HCT116 (cell line): ENCODE results near the gene GRIN1. TPM values are rescaled to one million over a fixed set of nuclear protein-coding genes. Genes with fewer than 3 reads are reported as not detected.

Source experiments
- ATAC-seq: fragments of 200-7000 bp; cut with Tn5 transposase; 2 replicates; pipeline ENCODE4 v1.9.1; 2020; ENCODE audit warnings: mild to moderate bottlenecking, moderate library complexity
- BruUV-seq: library from RNA; stranded (reverse); fragments of 400-500 nt; replicated peaks from 2 replicates; lab custom pipeline; 2021; lab: Mats Ljungman, UMichigan
- CTCF ChIA-PET: fragments of 300-600 bp; sonication (Branson Sonifier 250); formaldehyde crosslinking; loops from one replicate; lab custom pipeline; 2021; ENCODE audit warnings: antibody characterized with exemption; lab: Charles Lee
- POLR2A ChIA-PET: fragments of 300-600, 350-600 bp; sonication (Branson Sonifier 250); formaldehyde crosslinking; loops from one replicate; lab custom pipeline; 2021; ENCODE audit warnings: antibody characterized with exemption; lab: Charles Lee
- RAD21 ChIA-PET, 2 experiments: fragments of 300-600 bp; sonication (Branson Sonifier 250); formaldehyde crosslinking; loops; one replicate each; lab custom pipeline; 2023; ENCODE audit warnings: low total read pairs in 2 of 2; ENCODE audit not compliant: uncharacterized antibody in 2 of 2, unreplicated experiment in 2 of 2, low non-redundant PET in 1 of 2; lab: Charles Lee
- DNase-seq: peaks from one replicate; pipeline ENCODE4 v3.0.0-alpha.2; 2010; ENCODE audit warnings: low read depth, low spot score
- H2AFZ ChIP-seq: fragments of 200-600 bp; shearing (Covaris generic), sonication (generic); 2 replicates; pipeline ENCODE4 v1.6.1; 2017; ENCODE audit warnings: low read depth, mixed run types, mixed read lengths, antibody characterized with exemption, low read length; ENCODE audit not compliant: poor library complexity, severe bottlenecking
- H3K27ac ChIP-seq: 2 replicates; pipeline ENCODE4 v1.5.1; 2012; ENCODE audit warnings: low read depth, low read length
- H3K27me3 ChIP-seq: fragments of 200-600 bp; sonication (generic); 2 replicates; pipeline ENCODE4 v1.6.1; 2016; ENCODE audit warnings: mixed run types, low read length, mixed read lengths; ENCODE audit not compliant: insufficient read depth
- H3K36me3 ChIP-seq, 2 experiments: fragments of 200-500 bp in 1 of 2; fragments of 200-600 bp in 1 of 2; sonication (Bioruptor generic) in 1 of 2; sonication (generic) in 1 of 2; 2 replicates each; pipeline versions ENCODE4 v1.5.1 to v1.6.1; 2014 to 2016; ENCODE audit warnings: low read length in 2 of 2, inconsistent platforms in 1 of 2, mixed read lengths in 1 of 2, mixed run types in 1 of 2; ENCODE audit not compliant: insufficient read depth in 2 of 2, control insufficient read depth in 1 of 2
- H3K4me1 ChIP-seq, 2 experiments: fragments of 200-600 bp in 1 of 2; sonication (generic) in 1 of 2; 2 replicates each; pipeline versions ENCODE4 v1.5.1 to v1.6.1; 2012 to 2017; ENCODE audit warnings: low read length in 2 of 2, inconsistent platforms in 1 of 2, mild to moderate bottlenecking in 1 of 2, mixed read lengths in 1 of 2, mixed run types in 1 of 2, moderate library complexity in 1 of 2; ENCODE audit not compliant: insufficient read depth in 2 of 2, control insufficient read depth in 1 of 2
- H3K4me2 ChIP-seq: fragments of 200-600 bp; sonication (generic); 2 replicates; pipeline ENCODE4 v1.6.1; 2017; ENCODE audit warnings: mixed run types, low read length, mixed read lengths
- H3K4me3 ChIP-seq, 2 experiments: fragments of 200-600 bp in 1 of 2; sonication (generic) in 1 of 2; replicated peaks in 1 of 2; 2 replicates each; pipeline ENCODE4 v1.5.1; 2011 to 2016; ENCODE audit warnings: low read length in 2 of 2, control low read depth in 1 of 2, low read depth in 1 of 2, mild to moderate bottlenecking in 1 of 2, mixed read lengths in 1 of 2, mixed run types in 1 of 2
- H3K79me2 ChIP-seq: fragments of 200-600 bp; sonication (generic); 2 replicates; pipeline ENCODE4 v1.6.1; 2017; ENCODE audit warnings: mild to moderate bottlenecking, mixed run types, low read length, moderate library complexity, mixed read lengths; ENCODE audit not compliant: insufficient read depth
- H3K9ac ChIP-seq: fragments of 200-600 bp; sonication (generic); 2 replicates; pipeline ENCODE4 v1.6.1; 2016; ENCODE audit warnings: low read length, mixed read lengths
- H3K9me2 ChIP-seq: fragments of 200-600 bp; sonication (generic), shearing (Covaris generic); 2 replicates; pipeline ENCODE4 v1.6.1; 2017; ENCODE audit warnings: mixed run types, mild to moderate bottlenecking, moderate library complexity; ENCODE audit not compliant: insufficient read depth
- H3K9me3 ChIP-seq, 2 experiments: fragments of 200-500 bp in 1 of 2; fragments of 200-600 bp in 1 of 2; sonication (Bioruptor generic) in 1 of 2; sonication (generic) in 1 of 2; 2 replicates each; pipeline ENCODE4 v1.6.1; 2014 to 2017; ENCODE audit warnings: low read length in 2 of 2, mixed read lengths in 2 of 2, inconsistent platforms in 1 of 2, low read depth in 1 of 2, mild to moderate bottlenecking in 1 of 2, mixed run types in 1 of 2, moderate library complexity in 1 of 2; ENCODE audit not compliant: control insufficient read depth in 1 of 2, insufficient read depth in 1 of 2
- H4K20me1 ChIP-seq: fragments of 200-600 bp; sonication (generic), shearing (Covaris generic); 2 replicates; pipeline ENCODE4 v1.6.1; 2017; ENCODE audit warnings: mixed run types, mild to moderate bottlenecking, moderate library complexity; ENCODE audit not compliant: insufficient read depth
- EZH2 ChIP-seq: fragments of 200-600 bp; sonication (generic); IDR thresholded peaks from 2 replicates; pipeline ENCODE4 v1.6.1; 2017; ENCODE audit warnings: antibody characterized with exemption, mixed run types
- JUND ChIP-seq: IDR thresholded peaks from 2 replicates; pipeline ENCODE4 v1.6.1; 2012
- POLR2AphosphoS5 ChIP-seq: IDR thresholded peaks from 2 replicates; pipeline ENCODE4 v1.6.1; 2011; ENCODE audit warnings: mild to moderate bottlenecking, low read depth, low read length, moderate library complexity
- SIN3A ChIP-seq: IDR thresholded peaks from 2 replicates; pipeline ENCODE4 v1.6.1; 2012; ENCODE audit warnings: low read depth
- TCF7L2 ChIP-seq: IDR thresholded peaks from 2 replicates; pipeline ENCODE4 v1.7.0; 2011; ENCODE audit warnings: borderline replicate concordance, inconsistent platforms; ENCODE audit not compliant: insufficient read depth, insufficient read length; ENCODE audit errors: extremely low read depth
- ZFX ChIP-seq: fragments of 450-650 bp; IDR thresholded peaks from 2 replicates; pipeline ENCODE4 v1.6.1; 2017
- intact Hi-C: fragments of 100-400 bp; cut with micrococcal nuclease; formaldehyde crosslinking; loops from 2 replicates; pipeline ENCODE4 v1.10.0; 2022
- total RNA-seq: library from RNA; stranded (reverse); gene quantifications from one replicate; pipeline ENCODE4 v1.2.1, GENCODE V29; 2021; ENCODE audit not compliant: unreplicated experiment
- TF ChIP-seq, protein P1 (sequence below): IDR thresholded peaks from 2 replicates; pipeline ENCODE4 v1.6.1; 2012
- TF ChIP-seq, protein P2 (sequence below), 3 experiments: fragments of 200-600 bp in 1 of 3; sonication (generic) in 1 of 3; IDR thresholded peaks in 2 of 3; conservative IDR thresholded peaks in 1 of 3; 2 replicates each; pipeline ENCODE4 v1.5.1; 2012 to 2017; ENCODE audit warnings: low read depth in 2 of 3, low read length in 2 of 3, antibody characterized with exemption in 1 of 3, borderline replicate concordance in 1 of 3, control low read depth in 1 of 3, mild to moderate bottlenecking in 1 of 3, mixed read lengths in 1 of 3, mixed run types in 1 of 3, moderate library complexity in 1 of 3; ENCODE audit not compliant: insufficient read depth in 1 of 3
- TF ChIP-seq, protein P3 (sequence below): IDR thresholded peaks from 2 replicates; pipeline ENCODE4 v1.6.1; 2011; ENCODE audit warnings: mild to moderate bottlenecking, low read length, moderate library complexity; ENCODE audit not compliant: insufficient replicate concordance; ENCODE audit errors: extremely low read depth
- TF ChIP-seq, protein P4 (sequence below): IDR thresholded peaks from 2 replicates; pipeline ENCODE4 v1.6.1; 2012; ENCODE audit warnings: low read depth

The GRIN1 gene
- total RNA-seq, 1 experiment from 2014 or later: 23.1 TPM

DNA sequence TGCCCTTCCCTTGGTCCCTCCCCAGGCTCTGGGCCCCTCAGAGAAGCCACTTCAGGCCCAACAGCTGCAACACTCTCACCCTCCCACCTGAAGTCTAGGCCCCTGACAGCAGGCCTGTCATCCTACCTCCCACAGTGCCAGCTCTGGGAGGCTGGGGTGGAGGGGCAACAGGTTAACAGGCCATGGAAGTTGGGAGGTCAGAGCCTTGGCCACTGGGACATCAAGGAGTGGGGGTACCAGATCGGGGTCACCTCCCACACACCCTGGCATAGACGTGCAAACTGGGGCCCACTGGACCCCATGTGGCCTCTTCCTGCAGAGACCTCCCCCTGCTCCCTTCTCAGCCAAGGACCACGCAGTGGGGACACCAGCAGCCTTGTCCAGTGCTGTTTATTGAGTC, 52.3 kb downstream of the GRIN1 start (continued):
- TF ChIP-seq, protein P1, sequence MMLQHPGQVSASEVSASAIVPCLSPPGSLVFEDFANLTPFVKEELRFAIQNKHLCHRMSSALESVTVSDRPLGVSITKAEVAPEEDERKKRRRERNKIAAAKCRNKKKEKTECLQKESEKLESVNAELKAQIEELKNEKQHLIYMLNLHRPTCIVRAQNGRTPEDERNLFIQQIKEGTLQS: no peak
- TF ChIP-seq JUND: no peak

DNA sequence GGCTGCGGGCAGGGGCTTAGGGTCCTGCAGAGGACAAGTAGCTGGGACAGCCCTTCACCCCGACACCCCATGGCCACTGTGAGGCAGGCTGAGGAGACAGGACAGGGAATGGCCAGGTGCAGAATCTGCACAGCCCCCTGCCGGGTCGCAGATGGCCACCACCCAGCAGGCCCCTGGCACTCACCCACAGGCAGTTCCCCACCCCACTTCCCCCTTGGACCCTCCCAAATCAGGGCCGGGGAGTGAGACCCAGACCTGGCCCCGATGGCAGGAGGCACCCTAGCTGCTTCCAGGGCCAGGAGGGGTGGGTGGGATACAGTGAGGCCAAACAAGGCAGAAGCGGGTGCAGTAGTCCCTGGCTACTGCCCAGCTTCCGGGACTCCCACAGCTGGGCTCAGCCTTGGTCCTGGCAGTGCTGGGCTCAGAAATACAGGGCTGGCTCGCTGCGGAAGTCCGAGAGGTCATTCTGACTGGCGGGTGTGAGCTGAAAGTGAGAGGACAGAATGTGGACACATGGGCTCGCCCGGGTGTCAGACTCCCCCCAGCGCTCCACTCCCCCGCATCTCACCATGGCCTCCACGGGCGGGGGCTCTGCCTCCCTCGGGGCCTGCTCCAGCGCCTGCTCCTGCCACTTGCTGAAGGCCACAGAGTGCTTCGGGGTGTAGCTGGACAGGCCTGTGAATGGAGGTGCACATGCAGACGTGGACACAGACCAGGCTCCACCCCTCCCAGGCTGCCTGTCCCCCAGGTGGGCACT, 52.9 kb downstream of the GRIN1 start:
- H3K4me2 ChIP-seq: no peak overlapping the region
- peaks cover 44% of the 10 kb centered on the region for H3K79me2 ChIP-seq
- POLR2A ChIA-PET: no interaction called here
- DNase-seq (no peak), ATAC-seq (no peak)
- H2AFZ ChIP-seq: no peak overlapping the region
- no peak for TF ChIP-seq SIN3A
- TF ChIP-seq, protein P2, sequence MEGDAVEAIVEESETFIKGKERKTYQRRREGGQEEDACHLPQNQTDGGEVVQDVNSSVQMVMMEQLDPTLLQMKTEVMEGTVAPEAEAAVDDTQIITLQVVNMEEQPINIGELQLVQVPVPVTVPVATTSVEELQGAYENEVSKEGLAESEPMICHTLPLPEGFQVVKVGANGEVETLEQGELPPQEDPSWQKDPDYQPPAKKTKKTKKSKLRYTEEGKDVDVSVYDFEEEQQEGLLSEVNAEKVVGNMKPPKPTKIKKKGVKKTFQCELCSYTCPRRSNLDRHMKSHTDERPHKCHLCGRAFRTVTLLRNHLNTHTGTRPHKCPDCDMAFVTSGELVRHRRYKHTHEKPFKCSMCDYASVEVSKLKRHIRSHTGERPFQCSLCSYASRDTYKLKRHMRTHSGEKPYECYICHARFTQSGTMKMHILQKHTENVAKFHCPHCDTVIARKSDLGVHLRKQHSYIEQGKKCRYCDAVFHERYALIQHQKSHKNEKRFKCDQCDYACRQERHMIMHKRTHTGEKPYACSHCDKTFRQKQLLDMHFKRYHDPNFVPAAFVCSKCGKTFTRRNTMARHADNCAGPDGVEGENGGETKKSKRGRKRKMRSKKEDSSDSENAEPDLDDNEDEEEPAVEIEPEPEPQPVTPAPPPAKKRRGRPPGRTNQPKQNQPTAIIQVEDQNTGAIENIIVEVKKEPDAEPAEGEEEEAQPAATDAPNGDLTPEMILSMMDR (IDR thresholded peaks at IDR 0.05 in 2 of 3, conservative IDR thresholded peaks at IDR 0.05 in 1 of 3; ENCODE audit: borderline replicate concordance in 1 of 3, insufficient read depth in 1 of 3, low read depth in 2 of 3, low read length in 2 of 3): no peak
- TF ChIP-seq, protein P3, sequence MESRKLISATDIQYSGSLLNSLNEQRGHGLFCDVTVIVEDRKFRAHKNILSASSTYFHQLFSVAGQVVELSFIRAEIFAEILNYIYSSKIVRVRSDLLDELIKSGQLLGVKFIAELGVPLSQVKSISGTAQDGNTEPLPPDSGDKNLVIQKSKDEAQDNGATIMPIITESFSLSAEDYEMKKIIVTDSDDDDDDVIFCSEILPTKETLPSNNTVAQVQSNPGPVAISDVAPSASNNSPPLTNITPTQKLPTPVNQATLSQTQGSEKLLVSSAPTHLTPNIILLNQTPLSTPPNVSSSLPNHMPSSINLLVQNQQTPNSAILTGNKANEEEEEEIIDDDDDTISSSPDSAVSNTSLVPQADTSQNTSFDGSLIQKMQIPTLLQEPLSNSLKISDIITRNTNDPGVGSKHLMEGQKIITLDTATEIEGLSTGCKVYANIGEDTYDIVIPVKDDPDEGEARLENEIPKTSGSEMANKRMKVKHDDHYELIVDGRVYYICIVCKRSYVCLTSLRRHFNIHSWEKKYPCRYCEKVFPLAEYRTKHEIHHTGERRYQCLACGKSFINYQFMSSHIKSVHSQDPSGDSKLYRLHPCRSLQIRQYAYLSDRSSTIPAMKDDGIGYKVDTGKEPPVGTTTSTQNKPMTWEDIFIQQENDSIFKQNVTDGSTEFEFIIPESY: no peak
- no peak for TF ChIP-seq JUND
- TF ChIP-seq POLR2AphosphoS5: no peak
- no peak for TF ChIP-seq TCF7L2
- TF ChIP-seq, protein P4, sequence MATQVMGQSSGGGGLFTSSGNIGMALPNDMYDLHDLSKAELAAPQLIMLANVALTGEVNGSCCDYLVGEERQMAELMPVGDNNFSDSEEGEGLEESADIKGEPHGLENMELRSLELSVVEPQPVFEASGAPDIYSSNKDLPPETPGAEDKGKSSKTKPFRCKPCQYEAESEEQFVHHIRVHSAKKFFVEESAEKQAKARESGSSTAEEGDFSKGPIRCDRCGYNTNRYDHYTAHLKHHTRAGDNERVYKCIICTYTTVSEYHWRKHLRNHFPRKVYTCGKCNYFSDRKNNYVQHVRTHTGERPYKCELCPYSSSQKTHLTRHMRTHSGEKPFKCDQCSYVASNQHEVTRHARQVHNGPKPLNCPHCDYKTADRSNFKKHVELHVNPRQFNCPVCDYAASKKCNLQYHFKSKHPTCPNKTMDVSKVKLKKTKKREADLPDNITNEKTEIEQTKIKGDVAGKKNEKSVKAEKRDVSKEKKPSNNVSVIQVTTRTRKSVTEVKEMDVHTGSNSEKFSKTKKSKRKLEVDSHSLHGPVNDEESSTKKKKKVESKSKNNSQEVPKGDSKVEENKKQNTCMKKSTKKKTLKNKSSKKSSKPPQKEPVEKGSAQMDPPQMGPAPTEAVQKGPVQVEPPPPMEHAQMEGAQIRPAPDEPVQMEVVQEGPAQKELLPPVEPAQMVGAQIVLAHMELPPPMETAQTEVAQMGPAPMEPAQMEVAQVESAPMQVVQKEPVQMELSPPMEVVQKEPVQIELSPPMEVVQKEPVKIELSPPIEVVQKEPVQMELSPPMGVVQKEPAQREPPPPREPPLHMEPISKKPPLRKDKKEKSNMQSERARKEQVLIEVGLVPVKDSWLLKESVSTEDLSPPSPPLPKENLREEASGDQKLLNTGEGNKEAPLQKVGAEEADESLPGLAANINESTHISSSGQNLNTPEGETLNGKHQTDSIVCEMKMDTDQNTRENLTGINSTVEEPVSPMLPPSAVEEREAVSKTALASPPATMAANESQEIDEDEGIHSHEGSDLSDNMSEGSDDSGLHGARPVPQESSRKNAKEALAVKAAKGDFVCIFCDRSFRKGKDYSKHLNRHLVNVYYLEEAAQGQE: no peak
- TF ChIP-seq EZH2: no peak
- TF ChIP-seq ZFX: no peak
- H3K9me3 ChIP-seq: no peaks in the 10 kb centered on the region
- CTCF ChIA-PET: no interaction called here
- no TSS peak for BruUV-seq
- H3K27me3 ChIP-seq: no peaks in the 10 kb centered on the region
- H3K9me2 ChIP-seq: no peaks in the 10 kb centered on the region
- H3K9ac ChIP-seq: no peak overlapping the region
- no peak overlapping the region for H3K4me3 ChIP-seq
- H3K27ac ChIP-seq: no peak overlapping the region
- no peaks in the 10 kb centered on the region for H4K20me1 ChIP-seq
- RAD21 ChIA-PET: no interaction called here
- intact Hi-C loops: no loop called here
- H3K36me3 ChIP-seq: peaks cover 0 to 12% of the 10 kb centered on the region in 2 experiments; a peak in 1 of 4 replicates
- H3K4me1 ChIP-seq: peaks cover 31 to 48% of the 10 kb centered on the region in 2 experiments
